Measurements from ENCODE around the gene ITPK1. TPM values are rescaled to one million over a fixed set of nuclear protein-coding genes. Genes with fewer than 3 reads are reported as not detected.

Gene ITPK1
- total and polyA plus RNA-seq, 2 experiments from 2014 or later = 35.9 to 101 TPM

- TF ChIP-seq EZH2 (IDR thresholded peaks at IDR 0.05; ENCODE audit: low read depth, unreplicated experiment) = no peak
- TF ChIP-seq POLR2AphosphoS5 (IDR thresholded peaks at IDR 0.05; ENCODE audit: low read depth) = no peak
- no peak for TF ChIP-seq CREB1 (CRISPR knock-in tag; IDR thresholded peaks at IDR 0.05; ENCODE audit: low read depth)
- TF ChIP-seq REST (IDR thresholded peaks at IDR 0.05; ENCODE audit: unreplicated experiment) = no peak
- no peak for TF ChIP-seq EZH2phosphoT487 (IDR thresholded peaks at IDR 0.05; ENCODE audit: unreplicated experiment)
- no peak for TF ChIP-seq STAT1 (IDR thresholded peaks at IDR 0.05; ENCODE audit: unreplicated experiment)
- no peak for TF ChIP-seq JUNB (IDR thresholded peaks at IDR 0.05; ENCODE audit: unreplicated experiment)
- TF ChIP-seq, protein P1, sequence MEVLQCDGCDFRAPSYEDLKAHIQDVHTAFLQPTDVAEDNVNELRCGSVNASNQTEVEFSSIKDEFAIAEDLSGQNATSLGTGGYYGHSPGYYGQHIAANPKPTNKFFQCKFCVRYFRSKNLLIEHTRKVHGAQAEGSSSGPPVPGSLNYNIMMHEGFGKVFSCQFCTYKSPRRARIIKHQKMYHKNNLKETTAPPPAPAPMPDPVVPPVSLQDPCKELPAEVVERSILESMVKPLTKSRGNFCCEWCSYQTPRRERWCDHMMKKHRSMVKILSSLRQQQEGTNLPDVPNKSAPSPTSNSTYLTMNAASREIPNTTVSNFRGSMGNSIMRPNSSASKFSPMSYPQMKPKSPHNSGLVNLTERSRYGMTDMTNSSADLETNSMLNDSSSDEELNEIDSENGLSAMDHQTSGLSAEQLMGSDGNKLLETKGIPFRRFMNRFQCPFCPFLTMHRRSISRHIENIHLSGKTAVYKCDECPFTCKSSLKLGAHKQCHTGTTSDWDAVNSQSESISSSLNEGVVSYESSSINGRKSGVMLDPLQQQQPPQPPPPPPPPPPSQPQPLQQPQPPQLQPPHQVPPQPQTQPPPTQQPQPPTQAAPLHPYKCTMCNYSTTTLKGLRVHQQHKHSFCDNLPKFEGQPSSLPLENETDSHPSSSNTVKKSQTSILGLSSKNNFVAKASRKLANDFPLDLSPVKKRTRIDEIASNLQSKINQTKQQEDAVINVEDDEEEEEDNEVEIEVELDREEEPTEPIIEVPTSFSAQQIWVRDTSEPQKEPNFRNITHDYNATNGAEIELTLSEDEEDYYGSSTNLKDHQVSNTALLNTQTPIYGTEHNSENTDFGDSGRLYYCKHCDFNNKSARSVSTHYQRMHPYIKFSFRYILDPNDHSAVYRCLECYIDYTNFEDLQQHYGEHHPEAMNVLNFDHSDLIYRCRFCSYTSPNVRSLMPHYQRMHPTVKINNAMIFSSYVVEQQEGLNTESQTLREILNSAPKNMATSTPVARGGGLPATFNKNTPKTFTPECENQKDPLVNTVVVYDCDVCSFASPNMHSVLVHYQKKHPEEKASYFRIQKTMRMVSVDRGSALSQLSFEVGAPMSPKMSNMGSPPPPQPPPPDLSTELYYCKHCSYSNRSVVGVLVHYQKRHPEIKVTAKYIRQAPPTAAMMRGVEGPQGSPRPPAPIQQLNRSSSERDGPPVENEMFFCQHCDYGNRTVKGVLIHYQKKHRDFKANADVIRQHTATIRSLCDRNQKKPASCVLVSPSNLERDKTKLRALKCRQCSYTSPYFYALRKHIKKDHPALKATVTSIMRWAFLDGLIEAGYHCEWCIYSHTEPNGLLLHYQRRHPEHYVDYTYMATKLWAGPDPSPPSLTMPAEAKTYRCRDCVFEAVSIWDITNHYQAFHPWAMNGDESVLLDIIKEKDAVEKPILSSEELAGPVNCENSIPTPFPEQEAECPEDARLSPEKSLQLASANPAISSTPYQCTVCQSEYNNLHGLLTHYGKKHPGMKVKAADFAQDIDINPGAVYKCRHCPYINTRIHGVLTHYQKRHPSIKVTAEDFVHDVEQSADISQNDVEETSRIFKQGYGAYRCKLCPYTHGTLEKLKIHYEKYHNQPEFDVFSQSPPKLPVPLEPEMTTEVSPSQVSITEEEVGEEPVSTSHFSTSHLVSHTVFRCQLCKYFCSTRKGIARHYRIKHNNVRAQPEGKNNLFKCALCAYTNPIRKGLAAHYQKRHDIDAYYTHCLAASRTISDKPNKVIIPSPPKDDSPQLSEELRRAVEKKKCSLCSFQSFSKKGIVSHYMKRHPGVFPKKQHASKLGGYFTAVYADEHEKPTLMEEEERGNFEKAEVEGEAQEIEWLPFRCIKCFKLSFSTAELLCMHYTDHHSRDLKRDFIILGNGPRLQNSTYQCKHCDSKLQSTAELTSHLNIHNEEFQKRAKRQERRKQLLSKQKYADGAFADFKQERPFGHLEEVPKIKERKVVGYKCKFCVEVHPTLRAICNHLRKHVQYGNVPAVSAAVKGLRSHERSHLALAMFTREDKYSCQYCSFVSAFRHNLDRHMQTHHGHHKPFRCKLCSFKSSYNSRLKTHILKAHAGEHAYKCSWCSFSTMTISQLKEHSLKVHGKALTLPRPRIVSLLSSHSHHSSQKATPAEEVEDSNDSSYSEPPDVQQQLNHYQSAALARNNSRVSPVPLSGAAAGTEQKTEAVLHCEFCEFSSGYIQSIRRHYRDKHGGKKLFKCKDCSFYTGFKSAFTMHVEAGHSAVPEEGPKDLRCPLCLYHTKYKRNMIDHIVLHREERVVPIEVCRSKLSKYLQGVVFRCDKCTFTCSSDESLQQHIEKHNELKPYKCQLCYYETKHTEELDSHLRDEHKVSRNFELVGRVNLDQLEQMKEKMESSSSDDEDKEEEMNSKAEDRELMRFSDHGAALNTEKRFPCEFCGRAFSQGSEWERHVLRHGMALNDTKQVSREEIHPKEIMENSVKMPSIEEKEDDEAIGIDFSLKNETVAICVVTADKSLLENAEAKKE (CRISPR knock-in tag; IDR thresholded peaks at IDR 0.05) = no peak
- TF ChIP-seq ZNF114 (CRISPR knock-in tag; IDR thresholded peaks at IDR 0.05) = no peak
- TF ChIP-seq, protein P2, sequence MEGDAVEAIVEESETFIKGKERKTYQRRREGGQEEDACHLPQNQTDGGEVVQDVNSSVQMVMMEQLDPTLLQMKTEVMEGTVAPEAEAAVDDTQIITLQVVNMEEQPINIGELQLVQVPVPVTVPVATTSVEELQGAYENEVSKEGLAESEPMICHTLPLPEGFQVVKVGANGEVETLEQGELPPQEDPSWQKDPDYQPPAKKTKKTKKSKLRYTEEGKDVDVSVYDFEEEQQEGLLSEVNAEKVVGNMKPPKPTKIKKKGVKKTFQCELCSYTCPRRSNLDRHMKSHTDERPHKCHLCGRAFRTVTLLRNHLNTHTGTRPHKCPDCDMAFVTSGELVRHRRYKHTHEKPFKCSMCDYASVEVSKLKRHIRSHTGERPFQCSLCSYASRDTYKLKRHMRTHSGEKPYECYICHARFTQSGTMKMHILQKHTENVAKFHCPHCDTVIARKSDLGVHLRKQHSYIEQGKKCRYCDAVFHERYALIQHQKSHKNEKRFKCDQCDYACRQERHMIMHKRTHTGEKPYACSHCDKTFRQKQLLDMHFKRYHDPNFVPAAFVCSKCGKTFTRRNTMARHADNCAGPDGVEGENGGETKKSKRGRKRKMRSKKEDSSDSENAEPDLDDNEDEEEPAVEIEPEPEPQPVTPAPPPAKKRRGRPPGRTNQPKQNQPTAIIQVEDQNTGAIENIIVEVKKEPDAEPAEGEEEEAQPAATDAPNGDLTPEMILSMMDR (conservative IDR thresholded peaks at IDR 0.05; ENCODE audit: low read depth in 2 of 2) = no peak
- no peak for TF ChIP-seq NANOG (IDR thresholded peaks at IDR 0.05; ENCODE audit: borderline replicate concordance)
- TF ChIP-seq ETS1 (IDR thresholded peaks at IDR 0.05) = no peak
- TF ChIP-seq ZNF331 (CRISPR knock-in tag; IDR thresholded peaks at IDR 0.05; ENCODE audit: low read depth) = no peak
- H3K4me3 ChIP-seq = no peak overlapping the region
- no peaks in the 10 kb centered on the region for H3K36me3 ChIP-seq (ENCODE audit: insufficient read depth)
- no peak overlapping the region for H2AFZ ChIP-seq
- no peaks in the 10 kb centered on the region for H3K4me1 ChIP-seq (ENCODE audit: insufficient read depth)
- Mint-ChIP-seq H3K36me3 (ENCODE audit: low read depth) (peaks cover 32% of the 10 kb centered on the region), H3K4me1 (peaks cover 14% of the 10 kb centered on the region), H3K4me3 (no peak overlapping the region), H3K27ac (no peak overlapping the region), H3K27me3 (ENCODE audit: insufficient read depth, low read depth, poor library complexity) (peaks cover 18% of the 10 kb centered on the region), H3K9me3 (no peaks in the 10 kb centered on the region; the same call in 2 of the 3 replicates)
- no peaks in the 10 kb centered on the region for H3K27me3 ChIP-seq (ENCODE audit: insufficient read depth)
- H3K27ac ChIP-seq (ENCODE audit: low read depth) = no peak overlapping the region
- H4K20me1 ChIP-seq (replicated peaks; ENCODE audit: insufficient read depth) = peaks cover 6% of the 10 kb centered on the region; the same call in 1 of the 2 replicates
- no peak for ATAC-seq
- no peaks in the 10 kb centered on the region for H3F3A ChIP-seq (replicated peaks; ENCODE audit: low read depth)
- peaks cover 13% of the 10 kb centered on the region for H3K79me2 ChIP-seq (replicated peaks; ENCODE audit: insufficient read depth)
- H3K9me2 ChIP-seq (ENCODE audit: insufficient read depth) = no peaks in the 10 kb centered on the region
- no peak overlapping the region for H3K4me2 ChIP-seq
- DNase-seq (ENCODE audit: low spot score) = no peak
These were observed 124.2 kb downstream of the ITPK1 start for GRCh38 chr14:92991536-92991935.

Measured in GM23338 (cell line).